GM19468 (cell line): ENCODE data around the gene LDLRAP1.
"Not testable (repeated sequence)": the region's sequence is repeated elsewhere in the genome, so short reads cannot be mapped to it uniquely, and the experiment has no call there.

Experiments
- ATAC-seq: cut with Tn5 transposase; IDR thresholded peaks from one replicate; pipeline ENCODE4 v1.9.1; 2021; ENCODE audit warnings: mild to moderate bottlenecking, moderate library complexity, moderate number of reproducible peaks; ENCODE audit not compliant: unreplicated experiment; ENCODE audit errors: extremely low read depth

LDLRAP1 gene

DNA sequence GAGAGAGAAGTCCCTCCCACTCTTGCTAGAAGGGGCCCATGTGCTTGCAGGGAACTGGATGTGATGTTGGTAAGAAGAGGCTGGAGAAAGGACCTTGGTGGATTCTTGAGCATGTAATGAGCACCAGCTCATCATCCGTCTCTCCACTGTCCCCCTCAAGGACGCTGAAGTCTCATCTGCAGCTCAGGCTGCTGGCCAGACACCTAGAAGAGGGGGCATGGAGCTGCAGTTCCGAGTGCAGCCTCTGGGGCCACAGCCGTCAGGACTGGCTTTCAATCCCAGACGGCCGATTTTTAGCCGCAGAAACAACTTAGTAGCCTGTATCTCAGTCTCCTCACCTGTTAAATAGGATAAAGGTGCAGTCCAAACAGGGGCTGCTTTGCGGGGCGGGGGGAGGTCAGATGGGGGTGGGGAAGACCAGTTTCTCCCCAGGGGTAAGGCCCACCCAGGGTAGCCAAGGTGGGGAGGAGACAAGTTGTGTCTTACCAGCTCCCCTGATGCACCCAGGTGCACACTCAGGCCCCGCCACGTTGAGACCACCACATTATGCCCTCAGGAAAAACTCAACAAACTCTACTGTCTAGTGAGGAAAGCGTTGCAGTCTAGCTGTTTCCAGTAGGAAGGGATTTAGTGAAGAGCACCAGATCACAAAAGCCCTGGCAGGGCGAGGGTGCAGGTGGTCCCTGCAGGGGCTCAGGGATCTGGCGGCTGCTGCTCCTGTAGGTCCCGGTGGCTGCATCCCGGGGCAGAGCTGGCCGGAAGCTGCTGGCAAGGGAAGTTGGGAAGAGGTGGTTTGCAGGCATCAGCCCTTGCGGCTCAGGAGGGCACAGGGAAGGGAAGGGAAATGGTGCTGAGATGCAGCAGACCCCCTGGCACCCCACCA lies 29.5 kb downstream of the LDLRAP1 start:
- ATAC-seq, result no peak

DNA sequence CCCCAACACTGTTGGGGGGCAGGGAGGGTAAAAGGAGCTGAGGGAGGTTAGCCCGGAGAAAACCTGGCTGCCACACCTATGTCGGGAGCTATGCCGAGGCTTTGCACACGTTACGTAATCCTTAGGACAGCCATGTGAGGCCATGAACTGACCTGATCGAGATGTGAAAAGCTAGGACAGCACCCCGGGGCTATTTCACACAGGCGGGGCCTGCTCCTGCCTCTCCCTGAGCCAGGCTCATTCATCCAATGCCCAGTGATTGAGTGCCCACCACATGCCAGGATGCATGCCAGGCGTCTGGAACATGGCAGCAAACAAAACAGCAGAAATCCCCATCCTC lies 30.2 kb downstream of the LDLRAP1 start:
- no peak for ATAC-seq

- no peak for ATAC-seq
Observed at GRCh38 chr1:25573961-25574360, 30.6 kb downstream of the LDLRAP1 start.

DNA sequence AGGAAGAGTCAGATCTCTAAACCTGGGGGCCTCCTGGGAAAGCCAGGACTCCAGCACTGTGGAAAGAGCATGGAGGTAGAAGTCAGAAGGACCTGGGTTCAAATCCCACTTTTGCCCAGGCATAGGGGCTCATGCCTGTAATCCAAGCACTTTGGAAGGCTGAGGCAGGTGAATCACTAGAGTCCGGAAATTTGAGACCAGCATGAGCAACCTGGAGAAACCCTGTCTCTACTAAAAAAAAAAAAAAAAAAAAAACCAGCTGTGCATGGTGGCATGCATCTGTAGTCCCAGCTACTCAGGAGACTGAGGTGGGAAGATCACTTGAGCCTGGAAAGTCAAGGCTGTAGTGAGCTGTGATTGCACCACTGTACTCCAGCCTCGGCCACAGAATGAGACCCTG lies 31.8 kb downstream of the LDLRAP1 start:
- ATAC-seq, result no peak

DNA sequence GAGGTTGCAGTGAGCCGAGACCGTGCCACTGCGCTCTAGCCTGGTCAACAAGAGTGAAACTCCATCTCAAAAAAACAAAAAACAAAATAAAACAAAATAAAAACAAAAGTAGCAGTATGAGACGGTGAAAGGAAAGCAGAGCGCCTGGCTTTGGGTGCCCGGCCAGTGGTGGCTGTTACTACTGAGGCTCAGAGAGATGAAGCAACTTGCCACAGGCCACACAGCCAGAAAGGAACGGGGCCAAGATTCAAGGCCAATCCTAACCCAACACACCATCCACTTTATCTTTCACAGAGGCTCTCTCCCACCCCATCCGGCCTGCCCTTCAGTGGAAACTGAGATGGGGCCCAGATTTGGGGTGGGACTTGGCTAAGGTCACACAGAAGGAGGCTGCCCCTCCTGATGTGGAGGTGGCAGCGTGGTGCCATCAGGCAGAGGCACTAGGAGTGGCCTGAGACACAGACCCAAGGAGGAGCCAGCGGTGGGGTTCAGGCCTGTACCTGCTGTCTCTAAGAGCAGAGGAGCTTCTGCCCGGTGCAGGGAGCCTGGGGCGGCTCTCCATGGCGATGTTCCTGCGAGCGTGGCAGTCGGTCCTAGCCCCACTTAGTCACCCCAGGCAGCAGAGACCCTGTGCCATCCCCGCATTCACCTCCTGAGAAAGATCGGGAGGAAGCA lies 33.2 kb downstream of the LDLRAP1 start:
- ATAC-seq, result no peak

DNA sequence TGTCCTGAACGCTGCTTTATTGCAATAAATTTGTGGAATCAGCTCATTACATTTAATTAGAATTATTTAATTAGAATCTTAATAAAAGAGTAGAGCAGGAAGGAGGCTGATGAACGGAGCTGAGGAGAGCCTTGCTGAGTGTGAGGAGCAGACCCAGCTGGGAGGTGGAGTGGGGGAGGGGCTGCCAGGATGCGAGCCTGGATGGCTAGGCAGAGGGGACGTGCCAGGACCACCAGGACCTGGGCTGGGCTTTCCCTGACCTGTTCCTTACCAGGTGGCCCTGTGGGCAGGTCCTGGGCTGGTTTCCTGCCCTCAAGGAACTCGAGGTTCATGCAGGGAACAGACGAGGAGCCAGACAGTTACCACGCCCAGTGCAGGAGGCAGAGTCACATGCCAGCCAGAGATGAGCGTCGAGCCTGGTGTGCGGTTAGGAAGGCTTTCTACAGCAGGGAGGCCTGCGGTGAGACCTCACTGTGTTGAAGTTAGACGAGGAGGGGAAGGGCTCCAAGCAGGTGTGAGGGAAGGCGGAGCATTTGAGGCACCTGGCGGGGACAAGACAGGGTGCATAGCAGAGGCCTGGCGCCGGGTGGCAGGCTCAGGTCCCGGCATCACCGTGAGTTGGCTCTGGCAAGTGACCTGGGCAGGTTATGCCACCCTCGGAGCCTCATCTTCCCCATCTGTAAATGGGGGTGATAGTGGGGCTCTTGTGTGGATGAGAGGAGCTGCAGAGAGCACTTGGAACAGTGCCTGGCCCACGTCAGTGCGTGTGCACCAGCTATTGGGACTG lies 33.9 kb downstream of the LDLRAP1 start:
- no peak for ATAC-seq

- no peak for ATAC-seq
Observed at GRCh38 chr1:25579292-25580252, 36.2 kb downstream of the LDLRAP1 start.

- ATAC-seq, result no peak
Observed at GRCh38 chr1:25580927-25581326, 37.5 kb downstream of the LDLRAP1 start.

- ATAC-seq, result no peak
Observed at GRCh38 chr1:25581764-25582163, 38.4 kb downstream of the LDLRAP1 start.

- no peak for ATAC-seq
Observed at GRCh38 chr1:25583519-25584370, 40.3 kb downstream of the LDLRAP1 start.

GRCh38 chr1:25586181-25586588 lies 42.8 kb downstream of the LDLRAP1 start:
- no peak for ATAC-seq

DNA sequence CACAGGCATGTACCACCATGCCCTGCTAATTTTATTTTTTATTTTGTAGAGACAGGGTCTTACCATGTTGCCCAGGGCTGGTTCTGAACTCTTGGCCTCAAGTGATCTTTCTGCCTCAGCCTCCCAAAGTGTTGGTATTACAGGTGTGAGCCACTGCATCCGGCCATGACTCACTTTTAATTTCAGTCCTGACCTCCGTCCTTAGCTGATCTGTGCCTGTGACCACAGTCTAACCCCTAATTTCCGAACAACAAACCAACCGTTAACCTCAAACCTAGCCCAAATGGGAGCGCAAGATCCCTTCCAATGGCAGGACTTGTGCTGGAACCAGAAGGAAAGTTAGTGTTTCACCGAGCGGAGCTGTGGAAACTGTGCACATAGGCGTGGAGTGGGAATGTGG lies 43.9 kb downstream of the LDLRAP1 start:
- no peak for ATAC-seq

GRCh38 chr1:25588224-25588623 lies 44.8 kb downstream of the LDLRAP1 start:
- not testable (repeated sequence) for ATAC-seq

DNA sequence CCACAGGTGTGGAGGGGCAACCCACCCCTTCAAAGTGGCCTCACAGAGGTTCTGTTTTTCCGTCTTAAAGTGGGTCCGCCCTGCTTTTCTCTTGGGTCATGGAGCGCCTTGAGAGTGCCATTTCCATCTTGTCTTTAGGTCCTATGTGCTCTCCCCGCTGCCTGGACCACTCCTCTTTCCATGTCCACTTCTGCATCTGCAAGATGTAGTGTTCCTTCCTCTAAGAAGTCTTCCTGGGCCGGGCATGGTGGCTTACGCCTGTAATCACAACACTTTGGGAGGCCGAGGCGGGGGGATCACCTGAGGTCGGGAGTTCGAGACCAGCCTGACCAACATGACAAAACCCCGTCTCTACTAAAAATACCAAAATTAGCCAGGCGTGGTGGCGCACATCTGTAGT lies 45.4 kb downstream of the LDLRAP1 start:
- ATAC-seq, result not testable (repeated sequence)

DNA sequence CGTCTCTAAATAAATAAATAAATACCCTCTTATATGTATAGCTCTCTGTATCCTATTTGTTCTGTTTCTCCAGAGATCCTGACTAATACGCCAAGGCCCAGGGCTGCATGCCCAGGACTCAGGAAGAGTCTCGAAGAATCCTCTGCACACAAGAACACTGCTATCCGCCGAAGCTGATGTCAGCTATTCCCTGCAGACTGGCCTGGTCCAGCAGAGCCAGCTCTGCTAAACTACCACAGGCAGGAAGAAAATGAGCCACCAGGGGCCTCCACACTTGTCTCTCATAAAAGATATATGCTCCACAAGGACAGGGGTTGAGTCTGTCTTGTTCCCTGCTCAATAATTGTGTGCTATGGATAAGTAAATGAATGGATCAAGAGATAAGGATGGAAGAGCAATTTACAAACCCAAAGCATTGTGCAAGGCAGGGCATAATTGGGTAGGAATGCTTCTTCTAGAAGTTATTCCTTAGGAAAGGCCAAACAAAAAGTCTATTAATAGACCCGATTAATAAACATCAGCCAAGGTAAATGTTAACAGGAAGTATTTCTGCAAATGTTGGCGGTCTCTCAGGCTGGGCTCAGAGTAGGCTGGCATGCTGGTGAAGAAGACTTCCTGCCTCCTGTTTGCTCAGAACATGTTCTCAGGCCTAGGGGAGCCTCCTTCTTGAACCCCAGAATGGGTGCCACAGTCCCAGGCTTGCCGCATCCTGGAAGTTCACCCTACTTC lies 46.9 kb downstream of the LDLRAP1 start:
- ATAC-seq, result no peak

DNA sequence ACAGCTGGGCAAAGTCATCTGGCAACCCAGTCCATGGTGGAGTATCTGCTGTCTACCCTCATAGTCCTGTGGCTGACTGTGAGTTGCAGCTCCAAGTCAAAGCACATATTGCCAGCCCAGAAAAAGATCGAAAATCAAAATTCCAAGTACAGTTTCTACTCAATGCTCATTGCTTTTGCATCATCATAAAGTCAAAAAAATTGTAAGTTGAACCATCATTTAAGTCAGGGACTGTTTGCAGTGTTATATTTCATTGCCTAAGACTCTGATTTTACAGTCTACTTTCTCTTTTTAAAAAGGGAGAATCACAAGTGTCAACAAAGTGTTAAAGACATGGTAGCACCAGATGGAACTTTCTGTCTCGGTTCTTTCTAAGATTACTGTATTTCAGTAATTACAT lies 50.5 kb downstream of the LDLRAP1 start:
- no peak for ATAC-seq

DNA sequence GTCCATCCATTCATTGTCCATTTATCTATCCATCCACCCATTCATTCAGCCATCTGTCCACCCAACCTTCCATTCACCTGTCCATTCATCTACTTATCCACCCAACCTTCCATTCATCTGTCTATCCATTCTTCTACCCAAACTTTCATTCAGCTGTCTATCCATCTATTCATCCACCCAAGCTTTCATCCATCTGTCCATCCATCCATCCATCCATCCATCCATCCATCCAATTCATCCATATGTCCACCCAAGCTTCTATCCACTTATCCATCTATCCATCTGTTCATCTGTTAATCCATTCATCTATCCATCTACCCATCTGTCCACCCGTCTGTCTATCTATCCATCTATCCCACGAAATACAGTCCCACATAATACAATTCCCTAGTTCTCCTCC lies 51.6 kb downstream of the LDLRAP1 start:
- no peak for ATAC-seq

DNA sequence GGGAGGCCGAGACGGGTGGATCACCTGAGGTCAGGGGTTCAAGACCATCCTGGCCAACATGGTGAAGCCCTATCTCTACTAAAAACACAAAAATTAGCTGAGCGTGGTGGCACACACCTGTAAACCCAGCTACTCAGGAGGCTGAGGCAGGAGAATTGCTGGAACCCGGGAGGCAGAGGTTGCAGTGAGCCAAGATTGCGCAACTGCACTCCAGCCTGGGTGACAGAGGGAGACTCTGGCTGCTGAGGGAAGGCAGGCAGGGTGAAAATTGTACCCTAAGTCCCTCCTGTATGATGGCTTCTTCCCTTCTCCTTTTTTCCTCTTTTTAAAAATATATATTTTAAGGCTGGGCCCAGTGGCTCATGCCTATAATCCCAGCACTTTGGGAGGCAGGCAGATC lies 53.2 kb downstream of the LDLRAP1 start:
- ATAC-seq, result not testable (repeated sequence)
